Hematopoietic multipotent progenitor cell treated with erythropoietin and hydrocortisone succinate and interleukin-3 and kit ligand, for 8 days (in vitro differentiated cells): ENCODE results near the gene MRPL10.
A peak's percentile ranks its signal among the peaks of the same experiment; 100 is the strongest.

ENCODE experiments used
- DNase-seq: peaks from one replicate; pipeline ENCODE4 v3.0.0-alpha.2; 2015

Gene MRPL10

GRCh38 chr17:47812146-47812920 is 19.0 kb downstream of the MRPL10 start:
- DNase-seq, result no peak

- no peak for DNase-seq
These were observed 19.6 kb downstream of the MRPL10 start for GRCh38 chr17:47811709-47812108.

DNA sequence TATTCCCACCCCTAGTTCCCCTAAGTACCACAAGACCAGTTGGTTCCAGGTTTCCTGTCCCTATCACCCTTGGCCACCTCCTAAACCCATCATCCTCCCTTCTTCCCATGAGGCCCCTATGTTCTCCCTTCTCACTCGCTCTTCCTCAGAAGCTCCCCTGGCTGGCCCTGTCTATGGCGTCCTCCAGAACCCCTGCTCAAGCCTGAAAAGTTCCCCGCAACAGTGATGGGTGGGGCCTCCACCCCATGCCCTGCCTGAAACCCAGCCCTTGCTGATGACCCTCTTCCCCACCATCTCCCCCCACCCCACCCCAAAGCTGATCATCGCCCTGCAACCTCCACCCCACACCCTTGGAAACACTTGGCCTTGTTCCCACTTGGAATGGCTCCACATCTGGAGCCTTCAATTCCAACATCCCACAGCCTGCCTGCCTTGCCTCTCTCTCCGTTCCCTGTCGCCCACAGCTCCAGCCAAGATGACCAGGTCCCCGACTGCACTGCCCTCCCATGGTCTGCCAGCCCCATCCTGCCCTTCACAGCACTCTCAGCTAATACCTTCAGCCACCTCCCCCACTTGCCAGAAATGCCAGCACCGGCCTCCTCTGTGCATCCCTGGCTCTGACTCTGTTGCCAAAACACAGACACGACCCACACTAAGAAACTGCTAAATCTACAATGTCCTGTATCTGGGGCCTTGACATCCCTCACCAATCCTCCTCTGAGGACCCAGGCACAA is 20.3 kb downstream of the MRPL10 start:
- no peak for DNase-seq

GRCh38 chr17:47810200-47810821 is 21.0 kb downstream of the MRPL10 start:
- DNase-seq, result peak; percentile 77

- no peak for DNase-seq
These were observed 22.4 kb downstream of the MRPL10 start for GRCh38 chr17:47808830-47809480.

GRCh38 chr17:47808036-47808829 is 23.1 kb downstream of the MRPL10 start:
- no peak for DNase-seq

GRCh38 chr17:47807421-47807820 is 23.9 kb downstream of the MRPL10 start:
- DNase-seq, result no peak

- DNase-seq, result no peak
These were observed 24.5 kb downstream of the MRPL10 start for GRCh38 chr17:47806913-47807255.

DNA sequence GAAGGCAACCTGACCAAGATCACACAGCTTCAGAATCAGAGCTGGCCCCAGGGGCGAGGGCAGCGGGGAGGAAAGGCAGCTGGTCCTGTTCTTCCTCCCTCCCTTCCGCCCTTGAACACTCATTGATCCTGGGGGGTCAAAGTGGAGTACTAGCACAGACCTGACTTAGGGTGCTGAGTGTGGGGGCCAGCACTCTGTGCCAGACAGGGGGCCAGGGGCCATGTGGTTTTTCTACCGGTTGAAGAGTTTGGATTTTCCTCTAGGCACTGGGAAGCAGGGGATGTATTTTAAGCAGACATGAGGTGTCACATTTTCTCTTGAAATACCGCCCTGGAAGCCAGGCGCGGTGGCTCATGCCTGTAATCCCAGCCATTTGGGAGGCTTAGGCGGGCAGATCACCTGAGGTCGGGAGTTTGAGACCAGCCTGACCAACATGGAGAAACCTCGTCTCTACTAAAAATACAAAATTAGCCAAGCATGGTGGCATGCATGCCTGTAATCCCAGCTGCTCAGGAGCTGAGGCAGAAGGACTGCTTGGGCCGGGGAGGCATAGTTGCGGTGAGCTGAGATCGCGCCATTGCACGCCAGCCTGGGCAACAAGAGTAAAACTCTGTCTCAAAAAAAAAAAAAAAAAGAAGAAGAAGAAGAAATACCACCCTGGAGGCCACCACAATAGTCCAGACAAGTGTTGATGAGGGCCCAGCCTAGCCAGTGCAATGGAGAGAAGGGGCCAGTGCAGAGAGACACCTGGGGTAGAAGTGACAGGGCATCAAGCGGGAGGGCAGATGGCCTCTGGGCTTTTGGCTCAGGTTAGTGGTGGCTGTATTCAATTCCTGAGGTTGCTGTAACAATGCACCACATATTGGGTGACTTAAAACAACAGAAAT is 25.1 kb downstream of the MRPL10 start:
- no peak for DNase-seq

DNA sequence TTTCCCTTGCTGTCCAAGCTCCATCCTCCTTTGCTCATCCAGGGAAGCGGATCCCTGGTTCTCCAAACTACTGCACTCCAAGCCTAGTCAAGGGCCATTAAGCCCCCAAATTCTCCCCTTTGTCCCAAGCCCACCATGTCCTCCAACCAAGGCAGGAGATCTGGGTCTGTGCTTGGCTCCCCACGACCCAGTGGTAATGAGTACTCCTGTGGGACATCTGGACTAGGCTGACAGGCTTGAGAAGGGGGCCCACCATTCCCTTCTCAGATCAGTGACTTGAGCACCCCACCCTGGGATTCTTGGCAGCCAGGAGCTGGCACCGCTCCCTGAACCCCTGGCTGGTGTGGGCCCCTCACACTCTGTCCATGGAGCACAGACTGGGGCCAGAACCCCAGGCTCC is 26.9 kb downstream of the MRPL10 start:
- no peak for DNase-seq

- DNase-seq, result no peak
These were observed 27.6 kb downstream of the MRPL10 start for GRCh38 chr17:47803751-47804150.

- DNase-seq, result no peak
These were observed 28.1 kb downstream of the MRPL10 start for GRCh38 chr17:47803201-47803600.

DNA sequence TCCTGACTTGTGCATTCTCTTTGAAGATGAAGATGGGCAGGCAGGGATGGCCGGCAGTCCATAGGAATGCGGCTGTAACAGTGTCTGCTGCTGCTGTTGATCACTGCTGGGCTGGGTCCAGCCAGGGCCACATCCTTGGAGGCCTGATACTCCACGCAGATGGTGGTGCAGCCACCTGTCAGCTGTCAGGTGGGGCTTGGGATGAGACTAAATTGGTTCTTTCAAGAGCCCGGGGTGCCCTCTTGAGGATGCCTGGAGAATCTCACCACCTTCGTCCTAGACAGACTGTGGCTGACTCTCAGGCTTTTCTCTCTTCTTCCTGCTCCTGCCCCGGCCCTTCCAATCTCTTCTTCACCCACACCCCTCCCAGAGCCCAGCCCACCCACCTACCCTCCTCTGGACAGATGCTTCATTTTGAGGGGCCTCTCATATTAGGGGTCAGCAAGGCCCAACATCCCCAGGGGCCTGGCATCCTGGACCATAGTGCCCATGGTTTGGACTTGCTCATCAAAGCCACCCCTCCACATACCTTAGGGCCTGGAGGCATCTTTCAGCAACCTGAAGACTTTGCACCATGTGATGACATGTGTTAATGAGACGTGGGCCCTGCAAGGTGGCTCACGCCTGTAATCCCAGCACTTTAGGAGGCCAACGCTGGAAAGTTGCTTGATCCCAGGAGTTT is 28.9 kb downstream of the MRPL10 start:
- DNase-seq, result peak; percentile 58

- DNase-seq, result no peak
These were observed 29.4 kb downstream of the MRPL10 start for GRCh38 chr17:47801906-47802305.

GRCh38 chr17:47801176-47801765 is 30.1 kb downstream of the MRPL10 start:
- DNase-seq, result no peak

- DNase-seq, result no peak
These were observed 30.7 kb downstream of the MRPL10 start for GRCh38 chr17:47800686-47801085.

GRCh38 chr17:47797797-47798196 is 33.5 kb downstream of the MRPL10 start:
- peak; percentile 13 for DNase-seq

DNA sequence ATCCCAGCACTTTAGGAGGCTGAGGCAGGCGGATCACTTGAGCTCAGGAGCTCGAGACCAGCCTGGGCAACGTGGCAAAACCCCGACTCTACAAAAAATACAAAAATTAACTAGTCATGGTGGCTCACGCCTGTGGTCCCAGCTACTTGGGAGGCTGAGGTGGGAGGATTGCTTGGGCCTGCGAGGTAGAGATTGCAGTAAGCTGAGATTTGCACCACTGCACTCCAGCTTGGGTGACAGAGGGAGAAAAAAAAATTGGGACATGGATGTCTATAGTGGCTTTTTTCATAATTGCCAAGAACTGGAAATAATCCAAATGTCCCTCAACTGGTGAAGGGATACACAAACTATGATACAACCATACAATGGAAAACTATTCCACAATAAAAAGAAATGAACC is 38.4 kb downstream of the MRPL10 start:
- no peak for DNase-seq

DNA sequence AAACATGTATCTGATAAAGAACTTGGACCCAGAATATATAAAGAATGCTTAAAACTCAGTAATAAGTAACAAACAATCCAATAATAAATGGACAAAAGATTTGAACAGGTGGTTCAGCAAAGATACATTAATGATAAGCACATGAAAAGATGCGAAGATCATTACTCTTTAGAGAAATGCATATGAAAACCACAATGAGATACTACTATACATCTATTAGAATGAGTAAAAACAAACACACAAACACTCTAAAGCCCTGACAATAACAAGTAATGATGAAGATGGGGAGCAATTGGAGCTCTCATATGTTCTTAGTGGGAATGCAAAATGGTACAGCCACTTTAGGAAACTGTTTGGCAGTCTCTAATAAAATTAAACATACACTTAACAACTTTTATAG is 38.9 kb downstream of the MRPL10 start:
- DNase-seq, result no peak

- DNase-seq, result no peak
These were observed 40.3 kb downstream of the MRPL10 start for GRCh38 chr17:47791025-47791424.
